T-helper 1 cell treated with Interleukin-12 subunit alpha and Interleukin-12 subunit beta and Interleukin-4 antibody, amounts not matched to agents 30 ng/mL and 1 ng/mL, for 36 hours (primary cell): Measurements from ENCODE around the gene LAMB3. TPM values are rescaled to one million over a fixed set of nuclear protein-coding genes. Genes with fewer than 3 reads are reported as not detected.

Source experiments
- intact Hi-C: fragments of 100-400 bp; cut with micrococcal nuclease; formaldehyde crosslinking; loops from one replicate; pipeline ENCODE4 v1.15.1; 2024
- total RNA-seq: library from RNA; stranded (reverse); gene quantifications from 2 replicates; pipeline ENCODE4 v1.2.3, GENCODE V29; 2022

The LAMB3 gene
- total RNA-seq, 1 donor from 2014 or later: 10.0 TPM

DNA sequence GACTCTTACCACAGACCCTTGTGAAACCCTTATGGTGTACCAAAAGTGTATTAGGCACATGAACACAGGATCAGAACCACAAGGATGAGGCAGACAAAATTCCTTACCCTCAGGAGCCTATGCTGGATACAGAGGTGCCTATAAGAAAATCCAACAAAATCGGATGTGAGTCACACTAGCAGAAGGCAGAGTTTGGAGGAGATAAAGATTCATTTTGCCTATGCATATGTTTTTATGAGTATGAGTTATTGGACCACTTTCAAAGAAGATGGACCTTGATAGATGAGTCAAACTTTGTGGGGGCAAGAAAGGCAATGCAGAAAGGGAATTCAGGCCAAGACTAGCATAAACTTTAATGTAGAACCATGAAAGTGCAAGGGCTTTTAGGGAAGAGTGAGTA is 51.7 kb downstream of the LAMB3 start:
- intact Hi-C loops: no loop called here

GRCh38 chr1:209598227-209598626 is 54.0 kb downstream of the LAMB3 start:
- intact Hi-C loops: no loop called here

GRCh38 chr1:209597499-209597898 is 54.7 kb downstream of the LAMB3 start:
- intact Hi-C loops: no loop called here

DNA sequence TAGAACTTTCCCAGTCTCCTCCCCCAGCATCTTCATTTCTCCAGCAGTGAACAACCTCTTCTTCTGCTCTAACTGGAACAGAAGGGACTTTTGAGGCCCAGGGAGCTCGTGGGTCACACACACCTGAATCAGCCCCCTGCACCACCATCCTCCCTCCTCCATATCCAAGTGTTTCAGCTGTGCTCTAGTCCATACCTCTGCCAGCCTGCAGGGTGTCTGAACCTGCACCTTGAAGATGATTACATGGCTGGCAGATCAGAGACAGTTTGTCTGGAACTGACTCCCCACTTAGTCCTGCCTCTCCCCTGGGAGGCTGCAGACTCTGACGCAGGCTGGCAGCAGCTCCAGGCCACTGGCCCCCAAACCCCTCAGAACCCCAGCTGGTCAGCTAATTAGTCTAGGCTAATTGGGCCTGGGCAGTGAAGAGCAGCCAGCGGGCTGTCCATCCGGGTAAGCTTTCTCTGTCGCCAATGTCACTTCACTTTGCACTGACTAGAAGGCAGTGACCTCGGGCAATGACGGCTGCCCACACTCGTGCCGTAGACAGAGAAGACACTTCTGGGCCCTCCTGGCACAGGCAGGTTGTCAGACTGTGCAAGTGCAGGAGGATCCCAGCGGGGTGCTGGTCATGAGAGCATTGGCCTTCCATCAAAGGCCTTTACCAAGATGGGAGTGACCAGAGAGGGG is 56.5 kb downstream of the LAMB3 start:
- intact Hi-C loops: no loop called here

GRCh38 chr1:209595028-209595427 is 57.2 kb downstream of the LAMB3 start:
- intact Hi-C loops: no loop called here

GRCh38 chr1:209594440-209594839 is 57.8 kb downstream of the LAMB3 start:
- intact Hi-C loops: no loop called here

GRCh38 chr1:209593747-209594146 is 58.5 kb downstream of the LAMB3 start:
- intact Hi-C loops: no loop called here

- intact Hi-C loops: no loop called here
These were observed 61.8 kb downstream of the LAMB3 start for GRCh38 chr1:209590405-209590804.

GRCh38 chr1:209589863-209590262 is 62.4 kb downstream of the LAMB3 start:
- intact Hi-C loops: no loop called here

GRCh38 chr1:209589440-209589839 is 62.8 kb downstream of the LAMB3 start:
- intact Hi-C loops: no loop called here

- intact Hi-C loops: no loop called here
These were observed 64.4 kb downstream of the LAMB3 start for GRCh38 chr1:209587789-209588188.

DNA sequence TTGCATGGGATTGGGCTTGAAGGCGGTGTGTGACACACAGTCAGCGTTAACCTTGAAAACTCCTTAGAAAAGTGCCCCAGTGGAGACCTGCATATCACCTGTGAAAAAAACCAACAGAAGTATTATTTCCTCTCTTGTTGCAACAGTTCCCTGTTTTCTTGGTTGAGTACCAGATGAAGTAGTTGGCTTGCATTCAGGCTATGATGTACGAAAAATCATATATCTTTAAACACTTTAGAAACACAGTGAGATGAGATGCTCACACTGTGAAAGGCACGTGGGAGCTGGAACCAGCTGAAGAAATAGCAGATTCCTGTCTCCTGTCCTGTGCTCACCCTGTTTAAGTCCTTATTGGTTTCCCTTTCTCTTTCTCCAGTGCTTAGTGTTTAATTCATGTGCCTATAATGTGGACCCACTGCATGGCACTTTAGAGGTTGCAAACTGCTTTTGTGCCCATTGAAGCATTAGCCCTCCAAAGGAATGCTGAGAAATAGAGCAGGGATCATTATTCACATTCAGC is 65.9 kb downstream of the LAMB3 start:
- intact Hi-C loops: no loop called here

GRCh38 chr1:209585672-209586071 is 66.6 kb downstream of the LAMB3 start:
- intact Hi-C loops: no loop called here

- intact Hi-C loops: no loop called here
These were observed 67.0 kb downstream of the LAMB3 start for GRCh38 chr1:209585197-209585596.

GRCh38 chr1:209584231-209584672 is 68.0 kb downstream of the LAMB3 start:
- intact Hi-C loops: no loop called here

DNA sequence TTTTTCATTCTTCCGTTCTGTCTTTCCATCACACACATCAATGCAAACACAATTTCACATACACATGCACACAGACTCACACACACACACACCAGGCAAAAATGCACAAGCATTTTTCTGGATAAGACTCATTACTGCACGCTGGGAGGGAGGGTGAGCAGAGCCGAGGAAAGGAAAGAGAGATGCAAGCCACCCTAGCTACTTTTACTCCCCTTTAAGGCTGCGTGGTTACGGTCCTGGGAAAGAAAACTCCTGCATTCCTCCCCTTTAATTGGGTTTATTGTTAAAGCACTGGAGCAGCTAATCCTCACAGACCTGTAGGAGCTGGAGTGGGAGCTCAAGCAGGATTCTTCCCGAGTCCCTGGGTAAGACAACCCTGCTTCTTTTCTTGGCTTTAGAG is 68.8 kb downstream of the LAMB3 start, which contains the start of gene CAMK1G:
Gene CAMK1G, plus strand, starts transcription at position 307 of the 400 bp plus-strand sequence. CDS start 11,270 bp downstream, outside the sequence.
- intact Hi-C loops: no loop called here

DNA sequence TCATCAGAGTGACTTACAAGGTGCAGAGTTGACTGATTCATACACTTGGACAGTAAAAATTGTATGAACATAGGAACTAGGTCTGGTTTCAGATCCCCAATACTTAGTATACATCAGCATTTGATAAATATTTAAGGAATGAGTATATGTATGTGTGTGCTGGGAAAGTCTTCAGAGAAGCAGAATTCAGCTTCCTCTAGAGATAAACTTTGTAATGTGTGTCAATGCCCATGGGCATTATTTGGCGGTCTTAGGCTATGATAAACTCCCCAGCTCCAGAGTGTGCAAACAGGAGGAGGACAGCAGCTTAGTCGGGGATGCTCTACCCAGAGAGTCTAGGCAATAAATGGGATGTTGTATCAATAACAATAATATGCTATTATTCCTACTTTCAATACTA is 71.6 kb downstream of the LAMB3 start:
- intact Hi-C loops: no loop called here

DNA sequence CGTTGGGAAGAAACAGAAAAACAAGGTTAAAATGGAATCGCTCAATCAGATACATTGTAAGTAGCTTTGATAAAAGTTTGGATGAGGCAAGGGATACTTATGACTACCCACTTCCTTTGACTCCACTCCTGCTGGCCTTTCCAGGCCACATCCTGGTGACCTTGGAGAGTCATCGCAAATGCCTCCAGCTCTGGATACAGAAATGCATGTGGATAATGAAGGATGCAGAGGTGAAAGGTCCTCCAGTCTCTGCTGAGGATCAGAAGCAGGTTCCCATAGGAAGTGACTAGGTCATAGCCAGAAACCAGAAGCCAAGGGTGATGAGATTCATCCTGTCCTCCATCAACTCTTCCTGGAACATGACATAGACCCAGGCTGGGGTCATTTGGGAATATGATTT is 74.9 kb downstream of the LAMB3 start:
- intact Hi-C loops: loop anchor here (1.0 to 10.0 kb wide), 2 partner anchors 8 to 737 kb away; no protein-coding TSS in a partner anchor

DNA sequence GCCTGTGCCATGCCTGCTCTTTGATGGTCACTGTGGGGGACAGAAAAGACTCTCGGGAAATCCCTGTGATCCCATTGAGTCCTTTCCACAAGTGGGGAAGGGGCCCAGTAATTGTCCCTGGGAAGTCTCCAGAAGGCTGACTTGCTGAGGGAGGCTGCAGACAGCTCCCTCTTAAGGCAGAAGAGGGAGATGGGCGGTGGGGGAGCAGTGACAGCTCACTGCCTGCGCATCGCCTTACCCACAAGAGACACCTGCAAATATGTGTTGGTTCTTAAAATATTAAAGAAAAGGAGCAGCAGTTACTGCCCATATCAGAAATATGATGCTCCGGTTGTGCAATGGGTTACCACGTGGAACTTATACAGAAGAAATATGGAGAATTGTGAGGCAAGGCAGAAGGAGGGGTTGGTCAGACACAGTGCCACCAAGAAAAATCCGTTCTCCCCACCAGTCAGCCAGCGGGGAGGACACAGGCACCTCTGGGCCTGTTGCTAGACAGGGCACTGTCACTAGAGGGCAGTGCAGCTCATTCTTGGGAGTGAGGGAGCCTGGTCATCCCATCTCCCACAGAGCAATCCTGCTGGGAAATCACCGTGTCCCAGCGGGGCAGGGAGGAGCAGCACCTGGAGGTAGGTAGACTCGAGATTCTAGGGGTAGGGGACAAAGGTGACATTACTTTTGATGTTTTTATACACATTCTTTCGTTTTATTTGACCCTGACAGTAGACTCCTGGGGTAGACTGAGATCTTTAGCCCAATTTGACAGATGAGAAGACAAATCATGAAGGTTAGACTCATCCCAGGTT is 75.6 kb downstream of the LAMB3 start:
- intact Hi-C loops: loop anchor here (1.0 to 10.0 kb wide), 6 partner anchors 7 to 738 kb away; no protein-coding TSS in a partner anchor

- intact Hi-C loops: loop anchor here (10.0 kb wide), 1 partner anchor 744 kb away; no protein-coding TSS in a partner anchor
These were observed 81.5 kb downstream of the LAMB3 start for GRCh38 chr1:209570743-209571142.

GRCh38 chr1:209569455-209570207 is 82.6 kb downstream of the LAMB3 start:
- intact Hi-C loops: loop anchor here (1.0 to 10.0 kb wide), 8 partner anchors 8 to 745 kb away; partner anchors contain the start of gene UTP25
